Right lobe of liver (tissue), 6 donors: ENCODE measurements around the gene GNGT1. TPM values are rescaled to one million over a fixed set of nuclear protein-coding genes. Genes with fewer than 3 reads are reported as not detected.

ENCODE experiments used
- ATAC-seq, 4 donors: fragments of 200-7000 bp; cut with Tn5 transposase; one replicate each; pipeline ENCODE4 v1.9.1; 2020; ENCODE audit warnings: mild to moderate bottlenecking in 4 of 4, moderate library complexity in 4 of 4
- DNase-seq, 3 donors: peaks; one replicate each; pipeline ENCODE4 v3.0.0-alpha.2; 2020
- H3K27ac ChIP-seq, 3 donors: fragments of 200-600 bp; one replicate each; pipeline ENCODE4 v1.8.0; 2022
- H3K27me3 ChIP-seq, 2 donors: fragments of 200-600 bp; one replicate each; pipeline ENCODE4 v1.8.0; 2022
- H3K36me3 ChIP-seq, 4 donors: fragments of 200-600 bp; sonication (generic) in 1 of 4; one replicate each; pipeline versions ENCODE4 v1.5.1 to v1.8.0; 2017 to 2022; ENCODE audit warnings: control low read depth in 1 of 4
- H3K4me1 ChIP-seq, 4 donors: fragments of 200-600 bp; sonication (generic) in 1 of 4; one replicate each; pipeline versions ENCODE4 v1.5.1 to v1.8.0; 2017 to 2022; ENCODE audit warnings: control low read depth in 1 of 4
- H3K4me3 ChIP-seq, 3 donors: fragments of 200-600 bp; one replicate each; pipeline ENCODE4 v1.8.0; 2022
- H3K9me3 ChIP-seq, 4 donors: fragments of 200-600 bp; sonication (generic) in 1 of 4; one replicate each; pipeline versions ENCODE4 v1.5.1 to v1.8.0; 2017 to 2022; ENCODE audit warnings: control low read depth in 1 of 4
- POLR2A ChIP-seq: fragments of 450-650 bp; IDR thresholded peaks from one replicate; pipeline ENCODE4 v1.6.1; 2017; ENCODE audit warnings: antibody characterized with exemption, mild to moderate bottlenecking
- WGBS: methylation state at CpG from one replicate; pipeline ENCODE4 v1.1.6; 2018; ENCODE audit warnings: low coverage, low lambda C conversion rate; ENCODE audit not compliant: insufficient coverage; ENCODE audit errors: missing lambda C conversion rate; 5-methylcytosine and 5-hydroxymethylcytosine counted together
- intact Hi-C, 2 donors: fragments of 100-400 bp; cut with DNase I; formaldehyde crosslinking; loops; one replicate each; pipeline versions ENCODE4 v1.11.2 to v1.14.1; 2022
- total RNA-seq, 6 experiments: library from RNA; depleted of rRNA in 2 of 6; stranded (reverse); fragments of >200 nt in 2 of 6; fragmentation: NEBNext Ultra II Directional in 3 of 6; extraction: Animal tissue kit (Norgen Biotek cat#: 25700) in 3 of 6; gene quantifications; one replicate each; pipeline versions ENCODE4 v1.1.0 to v1.2.4, GENCODE V29; 2016 to 2023
- TF ChIP-seq, protein P1 (sequence below), 4 donors: fragments of 200-600 bp in 3 of 4; fragments of 450-650 bp in 1 of 4; IDR thresholded peaks; one replicate each; pipeline versions ENCODE4 v1.5.1 to v1.8.0; 2016 to 2022; ENCODE audit warnings: antibody characterized with exemption in 4 of 4, mild to moderate bottlenecking in 2 of 4
- donor health status: DM: no; HTN: yes; CAD: no.
- donor health status: DM: no; HTN: no; CAD: no.
- donor health status: DM: no; HTN: no; CAD: no.
- donor health status: DM: no; HTN: yes; CAD: no.
- donor health status: DM: no; HTN: yes; CAD: no.

Gene GNGT1
- total RNA-seq, 6 experiments from 2014 or later, result not detected

- H3K4me3 ChIP-seq, result peak overlapping the region; percentile 37 to 49 (median 46)
- DNase-seq, result no peak
- intact Hi-C loops, result no loop called here
- peaks cover 0 to 4% (median 0%) of the 10 kb centered on the region in 4 donors for H3K4me1 ChIP-seq
- 31% methylated on average over 1 of the region's 1 CpG for WGBS
- no peak for ATAC-seq
- no peaks in the 10 kb centered on the region for H3K9me3 ChIP-seq
- no peak for TF ChIP-seq POLR2A
- TF ChIP-seq, protein P1, sequence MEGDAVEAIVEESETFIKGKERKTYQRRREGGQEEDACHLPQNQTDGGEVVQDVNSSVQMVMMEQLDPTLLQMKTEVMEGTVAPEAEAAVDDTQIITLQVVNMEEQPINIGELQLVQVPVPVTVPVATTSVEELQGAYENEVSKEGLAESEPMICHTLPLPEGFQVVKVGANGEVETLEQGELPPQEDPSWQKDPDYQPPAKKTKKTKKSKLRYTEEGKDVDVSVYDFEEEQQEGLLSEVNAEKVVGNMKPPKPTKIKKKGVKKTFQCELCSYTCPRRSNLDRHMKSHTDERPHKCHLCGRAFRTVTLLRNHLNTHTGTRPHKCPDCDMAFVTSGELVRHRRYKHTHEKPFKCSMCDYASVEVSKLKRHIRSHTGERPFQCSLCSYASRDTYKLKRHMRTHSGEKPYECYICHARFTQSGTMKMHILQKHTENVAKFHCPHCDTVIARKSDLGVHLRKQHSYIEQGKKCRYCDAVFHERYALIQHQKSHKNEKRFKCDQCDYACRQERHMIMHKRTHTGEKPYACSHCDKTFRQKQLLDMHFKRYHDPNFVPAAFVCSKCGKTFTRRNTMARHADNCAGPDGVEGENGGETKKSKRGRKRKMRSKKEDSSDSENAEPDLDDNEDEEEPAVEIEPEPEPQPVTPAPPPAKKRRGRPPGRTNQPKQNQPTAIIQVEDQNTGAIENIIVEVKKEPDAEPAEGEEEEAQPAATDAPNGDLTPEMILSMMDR (IDR thresholded peaks at IDR 0.05), result no peak
- peak overlapping the region in 2 of 3 donors; percentile 4 to 24 for H3K27ac ChIP-seq
- H3K27me3 ChIP-seq, result no peaks in the 10 kb centered on the region
- H3K36me3 ChIP-seq, result no peaks in the 10 kb centered on the region
Measured at GRCh38 chr7:93923942-93924341, 17.6 kb downstream of the GNGT1 start.

DNA sequence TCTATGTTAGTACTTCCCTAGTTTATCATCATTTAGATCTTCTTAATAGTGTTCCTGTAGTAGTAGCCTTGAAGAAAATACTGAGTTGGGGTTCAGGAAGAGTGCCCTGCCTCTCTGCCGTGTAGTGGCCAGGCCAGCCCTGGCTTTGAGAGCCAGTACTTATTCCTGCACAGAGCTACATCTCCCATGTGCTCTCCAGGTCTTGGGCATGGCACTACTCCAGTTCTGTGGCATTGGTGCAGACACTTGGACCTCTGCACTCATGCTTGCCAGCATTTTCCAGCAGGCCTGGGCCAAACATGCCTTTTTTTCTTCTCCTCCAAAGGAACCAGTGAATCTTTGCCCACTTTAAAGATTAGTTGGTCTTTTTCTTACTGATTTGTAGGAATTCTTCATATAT lies 20.4 kb downstream of the GNGT1 start:
- H3K4me3 ChIP-seq, result no peak overlapping the region
- no peaks in the 10 kb centered on the region for H3K36me3 ChIP-seq
- H3K4me1 ChIP-seq, result peaks cover 0 to 4% (median 0%) of the 10 kb centered on the region in 4 donors
- ATAC-seq, result no peak
- no peak for DNase-seq
- H3K9me3 ChIP-seq, result no peaks in the 10 kb centered on the region
- 50% methylated on average over 1 of the region's 1 CpG for WGBS
- H3K27me3 ChIP-seq, result no peaks in the 10 kb centered on the region
- TF ChIP-seq POLR2A, result no peak
- TF ChIP-seq, protein P1 (IDR thresholded peaks at IDR 0.05), result no peak
- no peak overlapping the region for H3K27ac ChIP-seq
- intact Hi-C loops, result no loop called here

DNA sequence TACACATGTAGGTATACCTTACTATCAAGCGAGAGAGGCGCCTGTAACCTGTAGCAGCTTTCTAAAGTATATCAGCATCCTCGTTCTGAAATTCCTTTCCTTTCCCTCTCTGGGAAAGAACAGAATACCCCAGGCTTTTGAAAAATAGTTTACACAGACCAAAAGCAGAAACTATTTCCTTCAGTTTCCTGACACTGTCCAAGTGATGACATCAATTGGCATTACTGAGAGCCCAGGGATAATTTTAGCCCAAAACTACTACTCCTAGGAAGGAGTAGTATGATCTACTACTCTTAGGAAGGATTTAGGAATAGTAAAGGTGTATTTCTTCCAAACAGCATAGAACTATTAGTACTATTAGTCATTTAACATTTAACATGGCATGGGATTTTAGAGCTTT lies 21.2 kb downstream of the GNGT1 start:
- H3K27me3 ChIP-seq, result no peaks in the 10 kb centered on the region
- no peak overlapping the region for H3K27ac ChIP-seq
- no peak overlapping the region for H3K4me3 ChIP-seq
- WGBS, result 46% methylated on average over 3 of the region's 3 CpGs
- intact Hi-C loops, result no loop called here
- ATAC-seq (no peak), DNase-seq (no peak)
- H3K4me1 ChIP-seq, result no peaks in the 10 kb centered on the region
- TF ChIP-seq, protein P1 (IDR thresholded peaks at IDR 0.05), result no peak
- no peak for TF ChIP-seq POLR2A
- H3K9me3 ChIP-seq, result no peaks in the 10 kb centered on the region
- no peaks in the 10 kb centered on the region for H3K36me3 ChIP-seq

GRCh38 chr7:93931655-93932054 lies 25.3 kb downstream of the GNGT1 start:
- Histone ChIP-seq H3K27ac (no peak overlapping the region), H3K4me3 (no peak overlapping the region), H3K9me3 (no peaks in the 10 kb centered on the region), H3K4me1 (no peaks in the 10 kb centered on the region), H3K36me3 (no peaks in the 10 kb centered on the region), H3K27me3 (no peaks in the 10 kb centered on the region)
- intact Hi-C loops, result no loop called here
- DNase-seq, result no peak
- WGBS, result 63% methylated on average over 3 of the region's 3 CpGs
- TF ChIP-seq POLR2A, result no peak
- TF ChIP-seq, protein P1 (IDR thresholded peaks at IDR 0.05), result no peak
- no peak for ATAC-seq

- no peaks in the 10 kb centered on the region for H3K36me3 ChIP-seq
- H3K4me3 ChIP-seq, result no peak overlapping the region
- DNase-seq (no peak), ATAC-seq (no peak)
- TF ChIP-seq, protein P1 (IDR thresholded peaks at IDR 0.05), result no peak
- TF ChIP-seq POLR2A, result no peak
- no peak overlapping the region for H3K27ac ChIP-seq
- WGBS, result 58% methylated on average over 2 of the region's 3 CpGs
- H3K4me1 ChIP-seq, result no peaks in the 10 kb centered on the region
- H3K27me3 ChIP-seq, result no peaks in the 10 kb centered on the region
- intact Hi-C loops, result no loop called here
- no peaks in the 10 kb centered on the region for H3K9me3 ChIP-seq
Measured at GRCh38 chr7:93933156-93933555, 26.8 kb downstream of the GNGT1 start.
